ENCODE measurements around the gene CP. TPM values are rescaled to one million over a fixed set of nuclear protein-coding genes. Genes with fewer than 3 reads are reported as not detected.

CP gene
- polyA plus RNA-seq, 3 donors, result 0.04 TPM; not detected in 2

DNA sequence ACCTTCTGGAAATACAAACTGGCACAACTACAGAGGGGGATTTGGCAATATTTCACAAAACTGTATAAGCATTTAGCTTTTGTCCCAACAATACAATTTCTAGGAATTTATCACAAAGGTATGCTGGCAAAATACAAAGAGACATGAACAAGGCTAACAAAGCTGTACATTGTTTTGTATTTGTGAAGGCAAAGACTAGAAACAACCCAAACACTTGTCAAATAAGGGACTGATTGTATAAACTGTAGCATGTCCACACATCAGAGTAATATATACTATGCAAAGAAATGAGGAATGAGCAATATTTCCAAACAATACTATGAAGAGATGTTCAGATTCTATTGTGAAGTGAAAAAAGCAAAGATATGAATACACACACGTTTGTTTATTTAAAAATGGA is 26.4 kb downstream of the CP start:
- H3K9ac ChIP-seq (ENCODE audit: insufficient read depth, low read length, poor library complexity, severe bottlenecking), result no peak overlapping the region
- Mint-ChIP-seq H3K4me1 (peaks cover 9% of the 10 kb centered on the region), H3K27ac (no peak overlapping the region), H3K36me3 (no peaks in the 10 kb centered on the region), H3K9me3 (no peaks in the 10 kb centered on the region), H3K4me3 (no peak overlapping the region), H3K27me3 (ENCODE audit: low read depth in 3 of 3) (peaks cover 2 to 6% (median 5%) of the 10 kb centered on the region in 3 donors)
- DNase-seq, result no peak
- H3K36me3 ChIP-seq (replicated peaks in 1 of 2; ENCODE audit: control insufficient read depth in 1 of 2, insufficient read depth in 2 of 2, low read length in 2 of 2), result no peaks in the 10 kb centered on the region
- TF ChIP-seq, protein P1, sequence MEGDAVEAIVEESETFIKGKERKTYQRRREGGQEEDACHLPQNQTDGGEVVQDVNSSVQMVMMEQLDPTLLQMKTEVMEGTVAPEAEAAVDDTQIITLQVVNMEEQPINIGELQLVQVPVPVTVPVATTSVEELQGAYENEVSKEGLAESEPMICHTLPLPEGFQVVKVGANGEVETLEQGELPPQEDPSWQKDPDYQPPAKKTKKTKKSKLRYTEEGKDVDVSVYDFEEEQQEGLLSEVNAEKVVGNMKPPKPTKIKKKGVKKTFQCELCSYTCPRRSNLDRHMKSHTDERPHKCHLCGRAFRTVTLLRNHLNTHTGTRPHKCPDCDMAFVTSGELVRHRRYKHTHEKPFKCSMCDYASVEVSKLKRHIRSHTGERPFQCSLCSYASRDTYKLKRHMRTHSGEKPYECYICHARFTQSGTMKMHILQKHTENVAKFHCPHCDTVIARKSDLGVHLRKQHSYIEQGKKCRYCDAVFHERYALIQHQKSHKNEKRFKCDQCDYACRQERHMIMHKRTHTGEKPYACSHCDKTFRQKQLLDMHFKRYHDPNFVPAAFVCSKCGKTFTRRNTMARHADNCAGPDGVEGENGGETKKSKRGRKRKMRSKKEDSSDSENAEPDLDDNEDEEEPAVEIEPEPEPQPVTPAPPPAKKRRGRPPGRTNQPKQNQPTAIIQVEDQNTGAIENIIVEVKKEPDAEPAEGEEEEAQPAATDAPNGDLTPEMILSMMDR (IDR thresholded peaks at IDR 0.05), result no peak
- H2AFZ ChIP-seq (ENCODE audit: insufficient read depth, low read depth, low read length, poor library complexity, severe bottlenecking), result no peak overlapping the region
- H4K20me1 ChIP-seq (ENCODE audit: insufficient read depth, low read length), result no peaks in the 10 kb centered on the region
- H3K4me2 ChIP-seq (replicated peaks; ENCODE audit: extremely low read depth, low read length, poor library complexity, severe bottlenecking), result no peak overlapping the region
- H3K27me3 ChIP-seq (ENCODE audit: control insufficient read depth in 2 of 2, insufficient read depth in 2 of 2, low read length in 2 of 2), result no peaks in the 10 kb centered on the region
- no peak overlapping the region for H3K27ac ChIP-seq (ENCODE audit: low read depth in 1 of 2, low read length in 2 of 2)
- H3K79me2 ChIP-seq (ENCODE audit: insufficient read depth, low read length), result no peaks in the 10 kb centered on the region
- no peak overlapping the region for H3K4me3 ChIP-seq (replicated peaks in 1 of 3; ENCODE audit: low read depth in 2 of 3, low read length in 3 of 3)
- H3K9me3 ChIP-seq (replicated peaks in 1 of 2; ENCODE audit: control insufficient read depth in 1 of 2, insufficient read depth in 1 of 2, low read length in 2 of 2), result no peaks in the 10 kb centered on the region
- no peaks in the 10 kb centered on the region for H3K4me1 ChIP-seq (ENCODE audit: control insufficient read depth in 1 of 2, insufficient read depth in 2 of 2, low read length in 2 of 2)
- intact Hi-C loops (cut with micrococcal nuclease), result no loop called here
- no CpG with 5 or more reads among the region's 1 CpG for WGBS (ENCODE audit: insufficient coverage)

DNA sequence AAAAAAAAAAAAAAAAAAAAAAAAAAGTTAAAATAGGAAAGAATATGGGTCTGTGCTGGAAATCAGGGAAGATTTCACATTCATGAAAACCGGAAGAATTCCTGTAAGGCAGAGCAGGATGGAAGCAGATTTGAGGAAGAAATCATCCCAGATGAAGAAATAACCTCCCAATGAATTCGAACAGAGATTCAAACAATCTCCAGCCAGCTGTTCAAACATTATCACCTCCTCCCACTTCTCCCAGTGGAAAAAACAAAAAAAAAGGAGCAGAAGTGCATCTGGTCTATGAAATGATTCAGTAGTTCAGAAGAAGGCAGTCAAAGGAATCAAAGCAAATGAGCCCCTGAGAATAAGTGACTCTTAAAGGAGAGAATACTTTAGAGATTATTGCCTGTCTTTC is 33.1 kb downstream of the CP start:
- Histone ChIP-seq H3K9me3 (replicated peaks in 1 of 2; ENCODE audit: control insufficient read depth in 1 of 2, insufficient read depth in 1 of 2, low read length in 2 of 2) (no peaks in the 10 kb centered on the region), H3K79me2 (ENCODE audit: insufficient read depth, low read length) (no peaks in the 10 kb centered on the region), H3K4me3 (replicated peaks in 1 of 3; ENCODE audit: low read depth in 2 of 3, low read length in 3 of 3) (no peak overlapping the region), H3K4me2 (replicated peaks; ENCODE audit: extremely low read depth, low read length, poor library complexity, severe bottlenecking) (no peak overlapping the region), H4K20me1 (ENCODE audit: insufficient read depth, low read length) (no peaks in the 10 kb centered on the region), H2AFZ (ENCODE audit: insufficient read depth, low read depth, low read length, poor library complexity, severe bottlenecking) (no peak overlapping the region), H3K27me3 (ENCODE audit: control insufficient read depth in 2 of 2, insufficient read depth in 2 of 2, low read length in 2 of 2) (no peaks in the 10 kb centered on the region), H3K27ac (ENCODE audit: low read depth in 1 of 2, low read length in 2 of 2) (no peak overlapping the region), H3K36me3 (replicated peaks in 1 of 2; ENCODE audit: control insufficient read depth in 1 of 2, insufficient read depth in 2 of 2, low read length in 2 of 2) (no peaks in the 10 kb centered on the region), H3K4me1 (ENCODE audit: control insufficient read depth in 1 of 2, insufficient read depth in 2 of 2, low read length in 2 of 2) (no peaks in the 10 kb centered on the region), H3K9ac (ENCODE audit: insufficient read depth, low read length, poor library complexity, severe bottlenecking) (no peak overlapping the region)
- H3K36me3 Mint-ChIP-seq, result peaks cover 7 to 12% of the 10 kb centered on the region in 2 donors
- no CpG with 5 or more reads among the region's 2 CpGs for WGBS (ENCODE audit: insufficient coverage)
- intact Hi-C loops (cut with micrococcal nuclease), result no loop called here
- TF ChIP-seq, protein P1 (IDR thresholded peaks at IDR 0.05), result no peak
- H3K4me1 Mint-ChIP-seq, result no peaks in the 10 kb centered on the region
- peaks cover 0 to 7% (median 1%) of the 10 kb centered on the region in 3 donors for H3K27me3 Mint-ChIP-seq (ENCODE audit: low read depth in 3 of 3)
- H3K9me3 Mint-ChIP-seq, result no peaks in the 10 kb centered on the region
- H3K4me3 Mint-ChIP-seq, result no peak overlapping the region
- no peak overlapping the region for H3K27ac Mint-ChIP-seq
- no peak for DNase-seq

All from CD14-positive monocyte (primary cell).